ENCODE measurements around the gene OPCML.

DNA sequence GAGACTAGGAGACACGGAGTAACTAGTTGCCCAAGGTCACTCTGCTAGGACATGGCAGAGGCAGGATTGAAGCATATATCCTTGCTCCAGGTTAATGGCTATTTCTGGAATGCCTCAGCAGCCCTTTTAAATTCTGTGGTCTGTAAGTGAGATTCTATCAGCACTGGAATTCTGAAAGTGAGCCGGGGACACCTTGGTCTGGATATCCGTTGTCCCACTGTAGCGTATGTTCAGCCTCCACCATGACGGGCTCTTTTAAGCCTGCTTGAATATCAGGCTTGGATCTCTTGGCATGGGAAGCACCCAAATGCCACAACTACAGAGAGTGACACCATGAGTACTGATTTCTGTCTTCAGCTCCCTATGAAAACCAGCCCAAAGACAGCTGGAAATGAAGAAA is 254.4 kb downstream of the OPCML start:
- TF ChIP-seq, protein P1, sequence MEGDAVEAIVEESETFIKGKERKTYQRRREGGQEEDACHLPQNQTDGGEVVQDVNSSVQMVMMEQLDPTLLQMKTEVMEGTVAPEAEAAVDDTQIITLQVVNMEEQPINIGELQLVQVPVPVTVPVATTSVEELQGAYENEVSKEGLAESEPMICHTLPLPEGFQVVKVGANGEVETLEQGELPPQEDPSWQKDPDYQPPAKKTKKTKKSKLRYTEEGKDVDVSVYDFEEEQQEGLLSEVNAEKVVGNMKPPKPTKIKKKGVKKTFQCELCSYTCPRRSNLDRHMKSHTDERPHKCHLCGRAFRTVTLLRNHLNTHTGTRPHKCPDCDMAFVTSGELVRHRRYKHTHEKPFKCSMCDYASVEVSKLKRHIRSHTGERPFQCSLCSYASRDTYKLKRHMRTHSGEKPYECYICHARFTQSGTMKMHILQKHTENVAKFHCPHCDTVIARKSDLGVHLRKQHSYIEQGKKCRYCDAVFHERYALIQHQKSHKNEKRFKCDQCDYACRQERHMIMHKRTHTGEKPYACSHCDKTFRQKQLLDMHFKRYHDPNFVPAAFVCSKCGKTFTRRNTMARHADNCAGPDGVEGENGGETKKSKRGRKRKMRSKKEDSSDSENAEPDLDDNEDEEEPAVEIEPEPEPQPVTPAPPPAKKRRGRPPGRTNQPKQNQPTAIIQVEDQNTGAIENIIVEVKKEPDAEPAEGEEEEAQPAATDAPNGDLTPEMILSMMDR (conservative IDR thresholded peaks at IDR 0.05; ENCODE audit: low read length): no peak
- no peak for TF ChIP-seq EZH2phosphoT487 (IDR thresholded peaks at IDR 0.05; ENCODE audit: borderline replicate concordance)
